HepG2 (cell line): ENCODE measurements around the gene REPIN1. TPM values are rescaled to one million over a fixed set of nuclear protein-coding genes. Genes with fewer than 3 reads are reported as not detected.

Experiments
- AHR ChIP-seq: IDR thresholded peaks from 2 replicates; pipeline ENCODE4 v1.6.1; 2018; ENCODE audit warnings: missing genetic modification reagents, missing compliant biosample characterization
- EED ChIP-seq: sonication (generic); formaldehyde crosslinking; IDR thresholded peaks from 2 replicates; pipeline ENCODE4 v1.5.0; 2020; ENCODE audit warnings: mild to moderate bottlenecking, missing genetic modification reagents
- GATAD1 ChIP-seq: IDR thresholded peaks from 2 replicates; pipeline ENCODE4 v1.6.1; 2016; ENCODE audit warnings: missing genetic modification reagents, missing compliant biosample characterization
- HHEX ChIP-seq: IDR thresholded peaks from 2 replicates; pipeline ENCODE4 v1.6.1; 2016; ENCODE audit warnings: control low read depth
- HNRNPL ChIP-seq: fragments of 200-400 bp; formaldehyde crosslinking; IDR thresholded peaks from 2 replicates; pipeline ENCODE4 v1.6.1; 2017; ENCODE audit warnings: mild to moderate bottlenecking, low read depth, low read length
- MED13 ChIP-seq: sonication (generic); formaldehyde crosslinking; IDR thresholded peaks from 2 replicates; pipeline ENCODE4 v1.5.0; 2020; ENCODE audit warnings: missing genetic modification reagents
- MTF1 ChIP-seq: sonication (generic); formaldehyde crosslinking; IDR thresholded peaks from 2 replicates; pipeline ENCODE4 v1.5.0; 2020; ENCODE audit warnings: missing genetic modification reagents
- MXI1 ChIP-seq: IDR thresholded peaks from 3 replicates; pipeline ENCODE4 v1.6.1; 2012; ENCODE audit warnings: low read depth, low read length, inconsistent platforms, borderline replicate concordance
- SIN3A ChIP-seq: IDR thresholded peaks from 2 replicates; pipeline ENCODE4 v1.6.1; 2011; ENCODE audit warnings: low read depth, mild to moderate bottlenecking, control low read depth, low read length, borderline replicate concordance
- SMYD3 ChIP-seq: sonication (generic); formaldehyde crosslinking; IDR thresholded peaks from 2 replicates; pipeline ENCODE4 v1.8.1; 2023; ENCODE audit warnings: mild to moderate bottlenecking, missing genetic modification reagents
- SRF ChIP-seq: IDR thresholded peaks from 2 replicates; pipeline ENCODE4 v1.6.1; 2011; ENCODE audit warnings: mild to moderate bottlenecking, low read depth, low read length, moderate library complexity
- SRY ChIP-seq: sonication (generic); formaldehyde crosslinking; IDR thresholded peaks from 2 replicates; pipeline ENCODE4 v1.8.0; 2022; ENCODE audit warnings: mild to moderate bottlenecking, missing genetic modification reagents
- ZBTB42 ChIP-seq: sonication (generic); formaldehyde crosslinking; IDR thresholded peaks from 2 replicates; pipeline ENCODE4 v1.5.0; 2020; ENCODE audit warnings: mild to moderate bottlenecking, missing genetic modification reagents
- ZNF143 ChIP-seq: sonication (generic); formaldehyde crosslinking; IDR thresholded peaks from 2 replicates; pipeline ENCODE4 v1.4.0; 2020; ENCODE audit warnings: missing genetic modification reagents
- ZNF430 ChIP-seq: sonication (generic); formaldehyde crosslinking; IDR thresholded peaks from 2 replicates; pipeline ENCODE4 v1.9.0; 2021; ENCODE audit warnings: mild to moderate bottlenecking, missing genetic modification reagents
- ZNF468 ChIP-seq: sonication (generic); formaldehyde crosslinking; IDR thresholded peaks from 2 replicates; pipeline ENCODE4 v1.8.0; 2022; ENCODE audit warnings: mild to moderate bottlenecking, moderate library complexity, missing genetic modification reagents
- ZNF510 ChIP-seq: sonication (generic); formaldehyde crosslinking; IDR thresholded peaks from 2 replicates; pipeline ENCODE4 v1.4.0; 2020; ENCODE audit warnings: low read depth, mild to moderate bottlenecking, missing genetic modification reagents
- ZNF558 ChIP-seq: sonication (generic); formaldehyde crosslinking; IDR thresholded peaks from 2 replicates; pipeline ENCODE4 v1.9.0; 2022; ENCODE audit warnings: mild to moderate bottlenecking, missing genetic modification reagents, borderline replicate concordance
- ZNF660 ChIP-seq: sonication (generic); formaldehyde crosslinking; IDR thresholded peaks from 2 replicates; pipeline ENCODE4 v1.5.1; 2020; ENCODE audit warnings: mild to moderate bottlenecking, low read depth, missing genetic modification reagents, borderline replicate concordance
- ZNF672 ChIP-seq: sonication (generic); formaldehyde crosslinking; IDR thresholded peaks from 2 replicates; pipeline ENCODE4 v1.8.1; 2022; ENCODE audit warnings: missing genetic modification reagents
- ZNF749 ChIP-seq: sonication (generic); formaldehyde crosslinking; IDR thresholded peaks from 2 replicates; pipeline ENCODE4 v1.8.0; 2022; ENCODE audit warnings: mild to moderate bottlenecking, missing genetic modification reagents, moderate library complexity, borderline replicate concordance
- polyA plus RNA-seq, 8 experiments: library from polyadenylated mRNA; depleted of rRNA in 3 of 8; stranded (reverse) in 7 of 8; unstranded in 1 of 8; fragments of >200 nt; fragmentation: Illumina TruSeq in 4 of 8; extraction: Trizol in 4 of 8; gene quantifications; 2 replicates each; pipeline versions ENCODE4 v1.2.1 to v1.2.3, GENCODE V29; 2011 to 2016; ENCODE audit warnings: low read depth in 4 of 8, missing spikeins in 1 of 8, mixed read lengths in 1 of 8; ENCODE audit not compliant: insufficient read depth in 1 of 8
- total RNA-seq, 5 experiments: library from RNA; depleted of rRNA; stranded (reverse); fragments of >200 nt; fragmentation: Illumina TruSeq; extraction: Trizol; gene quantifications; 2 replicates each; pipeline ENCODE4 v1.2.3, GENCODE V29; 2016; ENCODE audit warnings: low read depth in 1 of 5
- TF ChIP-seq, protein P1 (sequence below): sonication (generic); formaldehyde crosslinking; IDR thresholded peaks from 2 replicates; pipeline ENCODE4 v1.4.0; 2020; ENCODE audit warnings: missing genetic modification reagents, borderline replicate concordance
- TF ChIP-seq, protein P2 (sequence below): sonication (generic); formaldehyde crosslinking; IDR thresholded peaks from 2 replicates; pipeline ENCODE4 v1.5.0; 2020; ENCODE audit warnings: missing genetic modification reagents, mild to moderate bottlenecking, borderline replicate concordance
- TF ChIP-seq, protein P3 (sequence below): sonication (generic); formaldehyde crosslinking; IDR thresholded peaks from 2 replicates; pipeline ENCODE4 v1.4.0; 2020; ENCODE audit warnings: mild to moderate bottlenecking, missing genetic modification reagents
- TF ChIP-seq, protein P4 (sequence below): sonication (generic); formaldehyde crosslinking; IDR thresholded peaks from 2 replicates; pipeline ENCODE4 v1.4.0; 2020; ENCODE audit warnings: missing genetic modification reagents, low read depth, mild to moderate bottlenecking, borderline replicate concordance
- TF ChIP-seq, protein P5 (sequence below): IDR thresholded peaks from 2 replicates; pipeline ENCODE4 v1.6.1; 2016; ENCODE audit warnings: control low read depth

Gene REPIN1
- total and polyA plus RNA-seq, 2 of the 13 experiments (the other 11 are each of a cell fraction or from before 2014, with no cell fraction given) = 69.9 to 108 TPM

DNA sequence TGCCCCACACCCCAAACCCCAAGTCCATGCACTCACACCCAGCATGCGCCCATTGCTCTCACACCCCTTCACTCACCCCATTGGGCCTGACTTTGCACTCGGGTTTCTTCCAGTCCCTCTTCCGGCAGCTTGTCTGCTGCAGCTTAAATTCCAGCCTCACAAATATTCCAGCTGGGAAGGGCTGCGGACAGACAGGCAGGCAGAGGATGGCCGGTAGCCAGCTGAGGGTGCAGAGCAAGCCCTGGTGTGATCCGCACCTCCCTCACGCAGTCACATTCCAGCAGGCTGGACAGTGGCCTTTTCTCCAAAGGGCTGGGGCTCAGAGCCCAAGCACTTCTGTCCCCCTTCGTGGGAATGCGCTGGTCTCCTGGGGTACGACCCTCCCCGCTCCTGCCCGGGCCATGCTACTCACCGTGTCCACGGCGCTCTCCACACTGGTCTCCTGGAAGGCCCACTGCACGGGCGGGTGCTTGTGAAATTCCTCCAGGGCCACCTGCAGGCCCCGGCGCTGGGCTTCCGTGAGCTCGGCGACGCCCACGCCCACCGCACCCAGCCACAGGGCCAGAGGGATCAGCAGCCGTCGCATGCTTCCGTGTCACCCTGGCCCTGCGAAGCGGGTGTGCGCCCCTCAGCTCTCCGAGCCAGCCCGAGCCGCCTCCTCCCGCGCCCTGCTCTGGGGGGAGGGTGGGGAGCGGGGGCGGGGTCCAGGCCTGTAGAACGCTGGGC is 28.4 kb upstream of the REPIN1 start (continued):
- TF ChIP-seq ZBTB42 (CRISPR knock-in tag) (no peak), MXI1 (peak; percentile 45; the same call in 1 of the 3 replicates), MTF1 (CRISPR knock-in tag) (no peak), ZNF672 (no peak), GATAD1 (CRISPR knock-in tag) (no peak; the same call in 1 of the 2 replicates), ZNF558 (CRISPR knock-in tag) (no peak), SMYD3 (CRISPR knock-in tag) (no peak), HNRNPL (no peak), ZNF430 (CRISPR knock-in tag) (peak; percentile 51; the same call in 1 of the 2 replicates), SRF (no peak), ZNF143 (CRISPR knock-in tag) (no peak), SIN3A (peak; percentile 41; the same call in 1 of the 2 replicates), MED13 (CRISPR knock-in tag) (no peak), ZNF468 (no peak), ZNF749 (CRISPR knock-in tag) (no peak), EED (CRISPR knock-in tag) (no peak), ZNF510 (CRISPR knock-in tag) (no peak), ZNF660 (no peak), HHEX (CRISPR knock-in tag) (no peak), AHR (CRISPR knock-in tag) (0 out of 2 replicates have a peak, but pooled peaks have one; percentile 34), SRY (0 out of 2 replicates have a peak, but pooled peaks have one; percentile 59)
- TF ChIP-seq, protein P1, sequence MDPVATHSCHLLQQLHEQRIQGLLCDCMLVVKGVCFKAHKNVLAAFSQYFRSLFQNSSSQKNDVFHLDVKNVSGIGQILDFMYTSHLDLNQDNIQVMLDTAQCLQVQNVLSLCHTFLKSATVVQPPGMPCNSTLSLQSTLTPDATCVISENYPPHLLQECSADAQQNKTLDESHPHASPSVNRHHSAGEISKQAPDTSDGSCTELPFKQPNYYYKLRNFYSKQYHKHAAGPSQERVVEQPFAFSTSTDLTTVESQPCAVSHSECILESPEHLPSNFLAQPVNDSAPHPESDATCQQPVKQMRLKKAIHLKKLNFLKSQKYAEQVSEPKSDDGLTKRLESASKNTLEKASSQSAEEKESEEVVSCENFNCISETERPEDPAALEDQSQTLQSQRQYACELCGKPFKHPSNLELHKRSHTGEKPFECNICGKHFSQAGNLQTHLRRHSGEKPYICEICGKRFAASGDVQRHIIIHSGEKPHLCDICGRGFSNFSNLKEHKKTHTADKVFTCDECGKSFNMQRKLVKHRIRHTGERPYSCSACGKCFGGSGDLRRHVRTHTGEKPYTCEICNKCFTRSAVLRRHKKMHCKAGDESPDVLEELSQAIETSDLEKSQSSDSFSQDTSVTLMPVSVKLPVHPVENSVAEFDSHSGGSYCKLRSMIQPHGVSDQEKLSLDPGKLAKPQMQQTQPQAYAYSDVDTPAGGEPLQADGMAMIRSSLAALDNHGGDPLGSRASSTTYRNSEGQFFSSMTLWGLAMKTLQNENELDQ = no peak
- TF ChIP-seq, protein P2, sequence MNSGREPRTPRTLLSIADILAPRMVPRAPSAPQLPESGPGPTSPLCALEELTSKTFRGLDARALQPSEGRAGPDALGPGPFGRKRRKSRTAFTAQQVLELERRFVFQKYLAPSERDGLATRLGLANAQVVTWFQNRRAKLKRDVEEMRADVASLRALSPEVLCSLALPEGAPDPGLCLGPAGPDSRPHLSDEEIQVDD = no peak
- TF ChIP-seq, protein P3, sequence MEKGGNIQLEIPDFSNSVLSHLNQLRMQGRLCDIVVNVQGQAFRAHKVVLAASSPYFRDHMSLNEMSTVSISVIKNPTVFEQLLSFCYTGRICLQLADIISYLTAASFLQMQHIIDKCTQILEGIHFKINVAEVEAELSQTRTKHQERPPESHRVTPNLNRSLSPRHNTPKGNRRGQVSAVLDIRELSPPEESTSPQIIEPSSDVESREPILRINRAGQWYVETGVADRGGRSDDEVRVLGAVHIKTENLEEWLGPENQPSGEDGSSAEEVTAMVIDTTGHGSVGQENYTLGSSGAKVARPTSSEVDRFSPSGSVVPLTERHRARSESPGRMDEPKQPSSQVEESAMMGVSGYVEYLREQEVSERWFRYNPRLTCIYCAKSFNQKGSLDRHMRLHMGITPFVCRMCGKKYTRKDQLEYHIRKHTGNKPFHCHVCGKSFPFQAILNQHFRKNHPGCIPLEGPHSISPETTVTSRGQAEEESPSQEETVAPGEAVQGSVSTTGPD (CRISPR knock-in tag) = no peak
- TF ChIP-seq, protein P4, sequence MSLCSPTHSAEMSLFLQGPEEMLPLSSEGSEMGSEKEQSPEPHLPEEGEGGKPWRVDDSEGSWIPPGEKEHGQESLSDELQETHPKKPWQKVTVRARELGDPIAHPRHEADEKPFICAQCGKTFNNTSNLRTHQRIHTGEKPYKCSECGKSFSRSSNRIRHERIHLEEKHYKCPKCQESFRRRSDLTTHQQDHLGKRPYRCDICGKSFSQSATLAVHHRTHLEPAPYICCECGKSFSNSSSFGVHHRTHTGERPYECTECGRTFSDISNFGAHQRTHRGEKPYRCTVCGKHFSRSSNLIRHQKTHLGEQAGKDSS = no peak
- TF ChIP-seq, protein P5, sequence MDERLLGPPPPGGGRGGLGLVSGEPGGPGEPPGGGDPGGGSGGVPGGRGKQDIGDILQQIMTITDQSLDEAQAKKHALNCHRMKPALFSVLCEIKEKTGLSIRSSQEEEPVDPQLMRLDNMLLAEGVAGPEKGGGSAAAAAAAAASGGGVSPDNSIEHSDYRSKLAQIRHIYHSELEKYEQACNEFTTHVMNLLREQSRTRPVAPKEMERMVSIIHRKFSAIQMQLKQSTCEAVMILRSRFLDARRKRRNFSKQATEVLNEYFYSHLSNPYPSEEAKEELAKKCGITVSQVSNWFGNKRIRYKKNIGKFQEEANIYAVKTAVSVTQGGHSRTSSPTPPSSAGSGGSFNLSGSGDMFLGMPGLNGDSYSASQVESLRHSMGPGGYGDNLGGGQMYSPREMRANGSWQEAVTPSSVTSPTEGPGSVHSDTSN (CRISPR knock-in tag) = no peak
